H1 (cell line): ENCODE measurements around the gene GP9. TPM values are rescaled to one million over a fixed set of nuclear protein-coding genes. Genes with fewer than 3 reads are reported as not detected.

Source experiments
- BRCA1 ChIP-seq: IDR thresholded peaks from 2 replicates; pipeline ENCODE4 v1.6.1; 2012; ENCODE audit warnings: low read depth, low read length, improper control_type of control experiment
- CHD7 ChIP-seq: fragments of 300-600 bp; sonication (generic); IDR thresholded peaks from 2 replicates; pipeline ENCODE4 v1.7.1; 2012; ENCODE audit warnings: low read length, moderate library complexity, mild to moderate bottlenecking, inconsistent platforms; ENCODE audit not compliant: insufficient replicate concordance
- CTBP2 ChIP-seq: IDR thresholded peaks from 2 replicates; pipeline ENCODE4 v1.7.0; 2011; ENCODE audit warnings: borderline replicate concordance, mild to moderate bottlenecking, moderate library complexity, mixed read lengths, low read length; ENCODE audit not compliant: insufficient read depth, insufficient read length
- HDAC2 ChIP-seq, 2 experiments: fragments of 300-600 bp in 1 of 2; sonication (generic) in 1 of 2; IDR thresholded peaks; 2 replicates each; pipeline ENCODE4 v1.6.1; 2011 to 2012; ENCODE audit warnings: low read depth in 2 of 2, low read length in 2 of 2, mild to moderate bottlenecking in 2 of 2, moderate library complexity in 2 of 2, borderline replicate concordance in 1 of 2, inconsistent platforms in 1 of 2
- JUN ChIP-seq: IDR thresholded peaks from 2 replicates; pipeline ENCODE4 v1.6.1; 2011; ENCODE audit warnings: low read depth, mild to moderate bottlenecking, improper control_type of control experiment, low read length
- SP1 ChIP-seq: IDR thresholded peaks from 2 replicates; pipeline ENCODE4 v1.6.1; 2011; ENCODE audit warnings: low read depth, low read length
- TAF7 ChIP-seq: optimal IDR thresholded peaks from 2 replicates; pipeline ENCODE3; 2011; ENCODE audit warnings: low read depth, mild to moderate bottlenecking, inconsistent platforms, low read length, moderate library complexity, borderline replicate concordance
- polyA plus RNA-seq, 7 experiments: library from polyadenylated mRNA; depleted of rRNA in 3 of 7; stranded (reverse) in 5 of 7; unstranded in 2 of 7; fragments of >200 nt in 5 of 7; fragments of 200-250 nt in 2 of 7; gene quantifications; 1 replicate in 5 of 7; 2 replicates in 1 of 7; 4 replicates in 1 of 7; pipeline versions ENCODE4 v1.2.1 to v1.2.3, GENCODE V29; 2011 to 2013; ENCODE audit warnings: missing spikeins in 2 of 7, mixed read lengths in 2 of 7
- total RNA-seq: library from RNA; stranded (reverse); fragmentation: NEBNext Ultra II Directional; extraction: Animal tissue kit (Norgen Biotek cat#: 25700); gene quantifications from 2 replicates; pipeline ENCODE4 v1.2.1, GENCODE V29; 2021
- TF ChIP-seq, protein P1 (sequence below), 3 experiments: IDR thresholded peaks; 1 replicate in 2 of 3; 2 replicates in 1 of 3; pipeline versions ENCODE4 v1.5.1 to v1.6.1; 2011; ENCODE audit warnings: low read length in 3 of 3, mild to moderate bottlenecking in 3 of 3, inconsistent platforms in 2 of 3, low read depth in 1 of 3, moderate library complexity in 1 of 3; ENCODE audit not compliant: insufficient read depth in 1 of 3; ENCODE audit errors: control extremely low read depth in 1 of 3

GP9 gene
- total and polyA plus RNA-seq, 2 of the 8 experiments (the other 6 are each of a cell fraction or from before 2014, with no cell fraction given): not detected

- TF ChIP-seq CHD7: no peak
- TF ChIP-seq, protein P1, sequence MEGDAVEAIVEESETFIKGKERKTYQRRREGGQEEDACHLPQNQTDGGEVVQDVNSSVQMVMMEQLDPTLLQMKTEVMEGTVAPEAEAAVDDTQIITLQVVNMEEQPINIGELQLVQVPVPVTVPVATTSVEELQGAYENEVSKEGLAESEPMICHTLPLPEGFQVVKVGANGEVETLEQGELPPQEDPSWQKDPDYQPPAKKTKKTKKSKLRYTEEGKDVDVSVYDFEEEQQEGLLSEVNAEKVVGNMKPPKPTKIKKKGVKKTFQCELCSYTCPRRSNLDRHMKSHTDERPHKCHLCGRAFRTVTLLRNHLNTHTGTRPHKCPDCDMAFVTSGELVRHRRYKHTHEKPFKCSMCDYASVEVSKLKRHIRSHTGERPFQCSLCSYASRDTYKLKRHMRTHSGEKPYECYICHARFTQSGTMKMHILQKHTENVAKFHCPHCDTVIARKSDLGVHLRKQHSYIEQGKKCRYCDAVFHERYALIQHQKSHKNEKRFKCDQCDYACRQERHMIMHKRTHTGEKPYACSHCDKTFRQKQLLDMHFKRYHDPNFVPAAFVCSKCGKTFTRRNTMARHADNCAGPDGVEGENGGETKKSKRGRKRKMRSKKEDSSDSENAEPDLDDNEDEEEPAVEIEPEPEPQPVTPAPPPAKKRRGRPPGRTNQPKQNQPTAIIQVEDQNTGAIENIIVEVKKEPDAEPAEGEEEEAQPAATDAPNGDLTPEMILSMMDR (IDR thresholded peaks at IDR 0.05; ENCODE audit: control extremely low read depth in 1 of 3, insufficient read depth in 1 of 3, low read depth in 1 of 3, low read length in 3 of 3): no peak
- TF ChIP-seq HDAC2 (IDR thresholded peaks at IDR 0.05; ENCODE audit: borderline replicate concordance in 1 of 2, low read depth in 2 of 2, low read length in 2 of 2): no peak
- no peak for TF ChIP-seq CTBP2
- TF ChIP-seq JUN: no peak
- TF ChIP-seq SP1: no peak
- no peak for TF ChIP-seq TAF7
- TF ChIP-seq BRCA1: no peak
These were observed 39.7 kb downstream of the GP9 start (continued) for GRCh38 chr3:129100274-129100673.
